ENCODE measurements around the gene POU3F1.

POU3F1 gene

GRCh38 chr1:38004284-38005108 is 42.1 kb downstream of the POU3F1 start:
- peaks cover 24% of the 10 kb centered on the region for H3K4me1 ChIP-seq (ENCODE audit: control insufficient read depth, insufficient read depth, low read length)
- POLR2A ChIA-PET: interaction anchor here (0.6 to 6.3 kb wide), 2 partner anchors 8 to 916 kb away, joined by 8 to 44 read pairs; partner anchors contain the start of gene UTP11
- no peaks in the 10 kb centered on the region for H3K36me3 ChIP-seq (ENCODE audit: control insufficient read depth in 2 of 2, insufficient read depth in 1 of 2, low read length in 2 of 2)
- CTCF ChIA-PET: interaction anchor here (0.8 kb wide), 1 partner anchor 15 kb away, joined by 6 read pairs; the partner anchor contains the start of gene SF3A3
- no peaks in the 10 kb centered on the region for H3K9me3 ChIP-seq (ENCODE audit: control insufficient read depth, insufficient read depth, low read depth, low read length)
- peak overlapping the region; percentile 32; the same call in 1 of the 2 replicates for H3K27ac ChIP-seq (ENCODE audit: extremely low read depth, low read depth, low read length)
- H3K4me3 ChIP-seq (ENCODE audit: low read depth, low read length): peak overlapping the region; percentile 49
- TF ChIP-seq, protein P1, sequence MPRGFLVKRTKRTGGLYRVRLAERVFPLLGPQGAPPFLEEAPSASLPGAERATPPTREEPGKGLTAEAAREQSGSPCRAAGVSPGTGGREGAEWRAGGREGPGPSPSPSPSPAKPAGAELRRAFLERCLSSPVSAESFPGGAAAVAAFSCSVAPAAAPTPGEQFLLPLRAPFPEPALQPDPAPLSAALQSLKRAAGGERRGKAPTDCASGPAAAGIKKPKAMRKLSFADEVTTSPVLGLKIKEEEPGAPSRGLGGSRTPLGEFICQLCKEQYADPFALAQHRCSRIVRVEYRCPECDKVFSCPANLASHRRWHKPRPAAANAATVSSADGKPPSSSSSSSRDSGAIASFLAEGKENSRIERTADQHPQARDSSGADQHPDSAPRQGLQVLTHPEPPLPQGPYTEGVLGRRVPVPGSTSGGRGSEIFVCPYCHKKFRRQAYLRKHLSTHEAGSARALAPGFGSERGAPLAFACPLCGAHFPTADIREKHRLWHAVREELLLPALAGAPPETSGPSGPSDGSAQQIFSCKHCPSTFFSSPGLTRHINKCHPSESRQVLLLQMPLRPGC (tag by site-specific recombination; IDR thresholded peaks at IDR 0.05): no peak
- TF ChIP-seq ZNF768 (tag by site-specific recombination; IDR thresholded peaks at IDR 0.05) (no peak), ZBTB1 (tag by site-specific recombination; IDR thresholded peaks at IDR 0.05) (no peak), ZNF366 (tag by site-specific recombination; conservative IDR thresholded peaks at IDR 0.05) (no peak), ZIC2 (tag by site-specific recombination; IDR thresholded peaks at IDR 0.05) (no peak), ZNF175 (tag by site-specific recombination; IDR thresholded peaks at IDR 0.05) (no peak), ZNF701 (tag by site-specific recombination; IDR thresholded peaks at IDR 0.05) (no peak), CTCF (tag by site-specific recombination; IDR thresholded peaks at IDR 0.05) (peak; percentile 29; the same call in 1 of the 2 replicates), MEIS1 (CRISPR knock-in tag; IDR thresholded peaks at IDR 0.05; ENCODE audit: borderline replicate concordance) (no peak), ZNF658 (tag by site-specific recombination; IDR thresholded peaks at IDR 0.05) (no peak), ZNF670 (tag by site-specific recombination; IDR thresholded peaks at IDR 0.05; ENCODE audit: low read depth) (no peak), ZNF692 (tag by site-specific recombination; IDR thresholded peaks at IDR 0.05) (no peak), ZNF114 (tag by site-specific recombination; IDR thresholded peaks at IDR 0.05) (no peak), ZNF174 (tag by site-specific recombination; IDR thresholded peaks at IDR 0.05) (no peak), KLF8 (tag by site-specific recombination; IDR thresholded peaks at IDR 0.05) (no peak), ZNF548 (tag by site-specific recombination; IDR thresholded peaks at IDR 0.05) (no peak), ZNF501 (tag by site-specific recombination; IDR thresholded peaks at IDR 0.05) (0 out of 2 replicates have a peak, but pooled peaks have one; percentile 27), ZNF302 (tag by site-specific recombination; IDR thresholded peaks at IDR 0.05; ENCODE audit: low read depth) (no peak), ZNF37A (tag by site-specific recombination; IDR thresholded peaks at IDR 0.05) (no peak), GLIS1 (tag by site-specific recombination; IDR thresholded peaks at IDR 0.05) (peak; percentile 23; the same call in 1 of the 2 replicates), ZNF521 (tag by site-specific recombination; IDR thresholded peaks at IDR 0.05) (no peak), ZNF747 (tag by site-specific recombination; IDR thresholded peaks at IDR 0.05) (no peak), ZNF555 (tag by site-specific recombination; conservative IDR thresholded peaks at IDR 0.05) (no peak), HOXD13 (CRISPR knock-in tag; IDR thresholded peaks at IDR 0.05; ENCODE audit: borderline replicate concordance) (no peak)
- TF ChIP-seq, protein P2, sequence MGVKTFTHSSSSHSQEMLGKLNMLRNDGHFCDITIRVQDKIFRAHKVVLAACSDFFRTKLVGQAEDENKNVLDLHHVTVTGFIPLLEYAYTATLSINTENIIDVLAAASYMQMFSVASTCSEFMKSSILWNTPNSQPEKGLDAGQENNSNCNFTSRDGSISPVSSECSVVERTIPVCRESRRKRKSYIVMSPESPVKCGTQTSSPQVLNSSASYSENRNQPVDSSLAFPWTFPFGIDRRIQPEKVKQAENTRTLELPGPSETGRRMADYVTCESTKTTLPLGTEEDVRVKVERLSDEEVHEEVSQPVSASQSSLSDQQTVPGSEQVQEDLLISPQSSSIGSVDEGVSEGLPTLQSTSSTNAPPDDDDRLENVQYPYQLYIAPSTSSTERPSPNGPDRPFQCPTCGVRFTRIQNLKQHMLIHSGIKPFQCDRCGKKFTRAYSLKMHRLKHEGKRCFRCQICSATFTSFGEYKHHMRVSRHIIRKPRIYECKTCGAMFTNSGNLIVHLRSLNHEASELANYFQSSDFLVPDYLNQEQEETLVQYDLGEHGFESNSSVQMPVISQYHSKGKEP (tag by site-specific recombination; IDR thresholded peaks at IDR 0.05): no peak
- TF ChIP-seq, protein P3, sequence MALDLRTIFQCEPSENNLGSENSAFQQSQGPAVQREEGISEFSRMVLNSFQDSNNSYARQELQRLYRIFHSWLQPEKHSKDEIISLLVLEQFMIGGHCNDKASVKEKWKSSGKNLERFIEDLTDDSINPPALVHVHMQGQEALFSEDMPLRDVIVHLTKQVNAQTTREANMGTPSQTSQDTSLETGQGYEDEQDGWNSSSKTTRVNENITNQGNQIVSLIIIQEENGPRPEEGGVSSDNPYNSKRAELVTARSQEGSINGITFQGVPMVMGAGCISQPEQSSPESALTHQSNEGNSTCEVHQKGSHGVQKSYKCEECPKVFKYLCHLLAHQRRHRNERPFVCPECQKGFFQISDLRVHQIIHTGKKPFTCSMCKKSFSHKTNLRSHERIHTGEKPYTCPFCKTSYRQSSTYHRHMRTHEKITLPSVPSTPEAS (tag by site-specific recombination; IDR thresholded peaks at IDR 0.05): no peak
- TF ChIP-seq, protein P4, sequence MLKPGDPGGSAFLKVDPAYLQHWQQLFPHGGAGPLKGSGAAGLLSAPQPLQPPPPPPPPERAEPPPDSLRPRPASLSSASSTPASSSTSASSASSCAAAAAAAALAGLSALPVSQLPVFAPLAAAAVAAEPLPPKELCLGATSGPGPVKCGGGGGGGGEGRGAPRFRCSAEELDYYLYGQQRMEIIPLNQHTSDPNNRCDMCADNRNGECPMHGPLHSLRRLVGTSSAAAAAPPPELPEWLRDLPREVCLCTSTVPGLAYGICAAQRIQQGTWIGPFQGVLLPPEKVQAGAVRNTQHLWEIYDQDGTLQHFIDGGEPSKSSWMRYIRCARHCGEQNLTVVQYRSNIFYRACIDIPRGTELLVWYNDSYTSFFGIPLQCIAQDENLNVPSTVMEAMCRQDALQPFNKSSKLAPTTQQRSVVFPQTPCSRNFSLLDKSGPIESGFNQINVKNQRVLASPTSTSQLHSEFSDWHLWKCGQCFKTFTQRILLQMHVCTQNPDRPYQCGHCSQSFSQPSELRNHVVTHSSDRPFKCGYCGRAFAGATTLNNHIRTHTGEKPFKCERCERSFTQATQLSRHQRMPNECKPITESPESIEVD (tag by site-specific recombination; IDR thresholded peaks at IDR 0.05): no peak
